GM10266 (cell line): Measurements from ENCODE around the gene CNTNAP2.

ENCODE experiments used
- DNase-seq: peaks from one replicate; pipeline ENCODE4 v3.0.0; 2012; ENCODE audit errors: extremely low spot score
- TF ChIP-seq, protein P1 (sequence below): IDR thresholded peaks from 2 replicates; pipeline ENCODE4 v1.5.1; 2012; ENCODE audit warnings: mild to moderate bottlenecking, low read depth; ENCODE audit not compliant: control insufficient read depth, insufficient read depth; ENCODE audit errors: missing control alignments

The CNTNAP2 gene

DNA sequence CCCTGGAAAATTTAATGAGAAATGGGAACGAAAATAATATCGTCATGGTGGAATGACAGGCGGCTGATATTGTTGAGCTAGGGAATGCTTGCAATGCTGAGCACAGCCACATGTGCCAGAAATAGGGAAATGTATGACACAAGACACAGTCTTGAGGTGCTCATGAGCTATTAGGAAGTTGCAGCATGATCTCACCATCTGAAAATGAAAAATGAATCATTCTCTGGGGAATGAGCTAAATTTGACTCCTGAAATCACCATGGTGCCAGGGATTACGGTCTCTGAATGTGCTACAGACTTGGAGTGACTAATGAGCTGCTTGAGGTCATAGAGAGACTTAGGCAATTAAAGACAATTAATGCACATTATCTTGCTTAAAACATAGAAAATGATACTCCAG is 845.0 kb downstream of the CNTNAP2 start:
- DNase-seq = no peak
- TF ChIP-seq, protein P1, sequence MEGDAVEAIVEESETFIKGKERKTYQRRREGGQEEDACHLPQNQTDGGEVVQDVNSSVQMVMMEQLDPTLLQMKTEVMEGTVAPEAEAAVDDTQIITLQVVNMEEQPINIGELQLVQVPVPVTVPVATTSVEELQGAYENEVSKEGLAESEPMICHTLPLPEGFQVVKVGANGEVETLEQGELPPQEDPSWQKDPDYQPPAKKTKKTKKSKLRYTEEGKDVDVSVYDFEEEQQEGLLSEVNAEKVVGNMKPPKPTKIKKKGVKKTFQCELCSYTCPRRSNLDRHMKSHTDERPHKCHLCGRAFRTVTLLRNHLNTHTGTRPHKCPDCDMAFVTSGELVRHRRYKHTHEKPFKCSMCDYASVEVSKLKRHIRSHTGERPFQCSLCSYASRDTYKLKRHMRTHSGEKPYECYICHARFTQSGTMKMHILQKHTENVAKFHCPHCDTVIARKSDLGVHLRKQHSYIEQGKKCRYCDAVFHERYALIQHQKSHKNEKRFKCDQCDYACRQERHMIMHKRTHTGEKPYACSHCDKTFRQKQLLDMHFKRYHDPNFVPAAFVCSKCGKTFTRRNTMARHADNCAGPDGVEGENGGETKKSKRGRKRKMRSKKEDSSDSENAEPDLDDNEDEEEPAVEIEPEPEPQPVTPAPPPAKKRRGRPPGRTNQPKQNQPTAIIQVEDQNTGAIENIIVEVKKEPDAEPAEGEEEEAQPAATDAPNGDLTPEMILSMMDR = no peak

DNA sequence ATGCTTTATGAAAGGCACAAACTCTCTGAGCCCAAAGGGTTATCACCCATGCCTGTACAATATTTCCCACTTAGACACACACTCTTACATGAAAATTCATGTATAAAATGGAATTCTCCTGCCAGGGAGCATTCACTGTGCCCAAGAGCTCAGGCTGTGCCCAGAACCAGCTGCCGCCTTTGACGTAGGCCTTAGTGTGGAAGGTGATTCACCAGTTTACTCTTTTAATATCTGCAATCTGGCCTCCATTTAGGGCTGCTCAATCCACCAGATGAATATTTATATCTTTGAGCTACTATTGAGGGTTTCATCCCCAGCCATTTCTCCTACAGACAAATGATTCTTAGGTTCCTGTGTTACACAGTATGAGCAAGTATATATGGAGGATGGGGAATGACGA is 849.7 kb downstream of the CNTNAP2 start:
- TF ChIP-seq, protein P1 = no peak

DNA sequence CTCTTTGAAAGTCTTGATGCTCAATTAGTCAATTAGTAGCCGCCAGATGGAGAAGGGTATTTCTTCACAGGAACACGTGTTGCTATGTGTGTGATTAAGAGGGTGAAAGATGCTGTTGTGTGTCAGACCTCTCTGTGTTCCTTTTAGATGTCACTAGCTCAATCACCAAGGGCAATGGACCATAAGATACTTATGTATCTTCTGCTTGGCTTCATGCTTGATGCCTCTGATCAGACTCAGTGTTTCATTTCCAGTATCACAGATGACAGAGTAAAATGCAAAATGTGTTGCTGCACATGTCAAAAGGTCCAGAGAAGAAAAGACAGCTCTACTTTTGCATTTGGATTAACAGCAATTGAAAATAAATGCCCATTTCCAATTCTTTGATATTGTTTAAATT is 865.9 kb downstream of the CNTNAP2 start:
- no peak for DNase-seq
- TF ChIP-seq, protein P1 = no peak

More for the DNA sequence above, 849.7 kb downstream of the CNTNAP2 start:
- no peak for DNase-seq

DNA sequence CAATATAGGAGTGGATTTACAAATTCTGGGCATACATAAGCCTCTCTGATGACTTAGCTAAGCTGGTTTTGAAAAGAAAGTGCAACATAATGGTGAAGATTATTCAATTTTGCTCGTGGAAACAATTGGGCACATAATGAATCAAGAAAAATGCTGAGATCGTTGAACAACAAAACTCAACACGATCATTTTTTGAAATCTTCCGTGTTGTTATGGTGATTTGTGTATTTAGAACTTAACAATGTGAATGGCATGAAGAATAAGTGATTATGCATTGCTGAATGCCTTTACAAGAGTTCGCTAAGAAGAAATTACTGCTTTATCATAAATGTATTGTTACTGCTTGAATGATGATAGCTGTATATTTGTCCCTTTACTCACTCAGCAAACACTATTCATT is 875.0 kb downstream of the CNTNAP2 start:
- TF ChIP-seq, protein P1 = no peak
- no peak for DNase-seq

DNA sequence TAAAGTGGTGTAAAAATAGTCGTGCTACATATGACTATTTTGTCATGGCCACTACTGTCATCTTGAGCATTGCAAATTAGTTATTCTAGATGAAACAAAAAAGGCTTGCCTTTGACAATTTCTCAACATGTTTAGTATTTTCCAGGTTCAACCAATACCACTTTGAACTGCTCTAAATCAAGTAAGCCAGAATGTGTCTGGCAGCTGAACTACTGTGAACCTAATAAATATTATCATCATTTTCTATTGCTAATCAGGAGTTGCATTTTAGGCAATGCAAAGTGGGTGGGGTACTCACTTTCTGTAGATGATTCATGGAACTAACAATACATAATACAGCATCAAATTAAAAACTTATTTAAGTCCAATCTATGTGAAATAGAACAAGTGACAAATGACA is 877.2 kb downstream of the CNTNAP2 start:
- no peak for DNase-seq
- TF ChIP-seq, protein P1 = no peak

DNA sequence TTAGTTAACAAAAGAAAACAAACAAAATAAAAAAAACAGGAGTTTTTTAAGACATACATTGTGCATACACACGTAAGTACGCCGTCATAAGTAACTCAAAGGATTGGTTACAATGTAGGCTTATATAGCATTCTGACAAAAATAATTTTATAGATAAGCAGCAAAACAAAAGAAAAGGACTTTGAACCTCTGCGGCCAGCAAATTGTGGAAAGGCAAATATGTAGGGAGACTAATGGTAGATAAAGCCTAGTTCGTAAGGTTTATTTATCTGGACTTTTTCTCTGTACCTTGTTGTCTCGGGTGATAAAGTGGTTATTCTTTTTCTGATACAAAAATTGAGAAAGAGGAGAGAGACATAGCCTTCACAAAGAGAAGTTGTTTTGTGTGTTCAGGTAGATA is 891.9 kb downstream of the CNTNAP2 start:
- TF ChIP-seq, protein P1 = no peak
- no peak for DNase-seq

DNA sequence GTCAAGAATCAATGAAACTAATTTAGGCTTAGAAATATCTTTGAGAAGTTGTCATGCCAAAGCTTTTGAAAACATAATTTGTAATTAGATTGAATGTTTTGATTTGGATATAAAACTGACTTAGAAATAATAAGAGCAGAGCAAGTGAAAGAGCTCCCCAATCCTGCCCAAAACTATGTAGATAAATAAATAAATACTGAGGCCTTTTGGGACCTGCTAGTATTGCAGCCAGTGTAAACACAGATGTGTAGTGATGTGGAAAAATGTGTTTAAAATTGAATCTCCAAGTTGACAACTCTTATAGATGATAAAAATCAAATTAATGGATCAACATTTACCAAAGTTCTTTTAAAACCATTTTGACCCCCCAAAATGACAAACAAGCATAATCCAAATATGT is 896.1 kb downstream of the CNTNAP2 start:
- no peak for DNase-seq
- TF ChIP-seq, protein P1 = no peak
